Activated gamma-delta T cell treated with anti-CD3 and anti-CD28 coated beads, Interleukin-2, amount 50 U/mL, for 16 hours (primary cell): ENCODE measurements around the gene RNU5D-1.
A peak's percentile ranks its signal among the peaks of the same experiment; 100 is the strongest.

Source experiments
- DNase-seq: peaks from one replicate; pipeline ENCODE4 v3.0.0-alpha.2; 2020; ENCODE audit warnings: low read depth

RNU5D-1 gene

GRCh38 chr1:44698138-44698537 lies 32.8 kb downstream of the RNU5D-1 start:
- DNase-seq = no peak

GRCh38 chr1:44696789-44697345 lies 34.1 kb downstream of the RNU5D-1 start:
- peak; percentile 24 for DNase-seq

GRCh38 chr1:44696101-44696500 lies 34.9 kb downstream of the RNU5D-1 start:
- no peak for DNase-seq

- no peak for DNase-seq
Measured at GRCh38 chr1:44695671-44696070, 35.3 kb downstream of the RNU5D-1 start.

GRCh38 chr1:44694863-44695478 lies 36.0 kb downstream of the RNU5D-1 start:
- DNase-seq = no peak

GRCh38 chr1:44693900-44694299 lies 37.1 kb downstream of the RNU5D-1 start:
- DNase-seq = no peak

- DNase-seq = no peak
Measured at GRCh38 chr1:44693159-44693558, 37.8 kb downstream of the RNU5D-1 start.

- no peak for DNase-seq
Measured at GRCh38 chr1:44689447-44689765, 41.6 kb downstream of the RNU5D-1 start.

GRCh38 chr1:44688760-44689446 lies 42.1 kb downstream of the RNU5D-1 start:
- no peak for DNase-seq

- DNase-seq = no peak
Measured at GRCh38 chr1:44685881-44686280, 45.1 kb downstream of the RNU5D-1 start.

GRCh38 chr1:44685218-44685617 lies 45.8 kb downstream of the RNU5D-1 start:
- DNase-seq = no peak

GRCh38 chr1:44684525-44684924 lies 46.4 kb downstream of the RNU5D-1 start:
- no peak for DNase-seq

- DNase-seq = no peak
Measured at GRCh38 chr1:44682883-44683265, 48.1 kb downstream of the RNU5D-1 start.

GRCh38 chr1:44681905-44682882 lies 48.8 kb downstream of the RNU5D-1 start:
- DNase-seq = no peak
